Kidney epithelial cell (primary cell): ENCODE data around the gene CRYBA4. TPM values are rescaled to one million over a fixed set of nuclear protein-coding genes. Genes with fewer than 3 reads are reported as not detected.

Experiments
- DNase-seq: peaks from one replicate; pipeline ENCODE4 v3.0.0-alpha.2; 2010; ENCODE audit warnings: low read depth
- H3K27me3 ChIP-seq: 2 replicates; pipeline ENCODE4 v1.6.0; 2011; ENCODE audit warnings: low read length; ENCODE audit not compliant: control insufficient read depth, insufficient read depth
- H3K36me3 ChIP-seq: 2 replicates; pipeline ENCODE4 v1.5.1; 2011; ENCODE audit warnings: low read length; ENCODE audit not compliant: control insufficient read depth, insufficient read depth
- H3K4me3 ChIP-seq: 2 replicates; pipeline ENCODE4 v1.5.1; 2011; ENCODE audit warnings: low read depth, mild to moderate bottlenecking, control low read depth, low read length
- total RNA-seq: library from RNA; depleted of rRNA; stranded (reverse); fragments of >200 nt; gene quantifications from 2 replicates; pipeline ENCODE4 v1.2.3, GENCODE V29; 2015
- TF ChIP-seq, protein P1 (sequence below): IDR thresholded peaks from 2 replicates; pipeline ENCODE4 v1.5.1; 2011; ENCODE audit warnings: mild to moderate bottlenecking, moderate library complexity, low read length, control low read depth, inconsistent platforms; ENCODE audit not compliant: insufficient read depth, poor library complexity, severe bottlenecking

CRYBA4 gene
- total RNA-seq, 1 donor from 2014 or later: not detected

DNA sequence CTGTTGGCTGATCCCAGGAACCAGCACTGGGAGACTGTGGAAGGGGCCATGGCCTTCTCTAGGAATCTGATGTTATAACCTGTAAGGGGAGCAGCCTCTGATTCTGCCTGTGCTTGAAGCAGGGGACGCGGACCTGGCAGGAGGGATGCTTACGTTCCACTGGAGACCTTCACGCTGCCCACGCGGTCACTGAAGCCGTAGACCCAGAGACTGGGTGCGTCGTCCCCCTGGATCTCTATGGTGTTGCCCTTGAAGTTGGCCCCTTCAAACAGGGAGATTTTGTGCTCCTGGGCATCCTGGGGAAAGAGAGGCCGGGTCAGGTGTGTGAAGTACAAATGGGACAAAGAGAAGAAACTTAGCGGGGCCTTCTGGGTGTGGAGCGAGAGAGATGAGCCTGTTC lies 20.0 kb upstream of the CRYBA4 start:
- Histone ChIP-seq H3K36me3 (no peaks in the 10 kb centered on the region), H3K4me3 (no peak overlapping the region), H3K27me3 (peaks cover 7% of the 10 kb centered on the region)
- no peak for DNase-seq
- TF ChIP-seq, protein P1, sequence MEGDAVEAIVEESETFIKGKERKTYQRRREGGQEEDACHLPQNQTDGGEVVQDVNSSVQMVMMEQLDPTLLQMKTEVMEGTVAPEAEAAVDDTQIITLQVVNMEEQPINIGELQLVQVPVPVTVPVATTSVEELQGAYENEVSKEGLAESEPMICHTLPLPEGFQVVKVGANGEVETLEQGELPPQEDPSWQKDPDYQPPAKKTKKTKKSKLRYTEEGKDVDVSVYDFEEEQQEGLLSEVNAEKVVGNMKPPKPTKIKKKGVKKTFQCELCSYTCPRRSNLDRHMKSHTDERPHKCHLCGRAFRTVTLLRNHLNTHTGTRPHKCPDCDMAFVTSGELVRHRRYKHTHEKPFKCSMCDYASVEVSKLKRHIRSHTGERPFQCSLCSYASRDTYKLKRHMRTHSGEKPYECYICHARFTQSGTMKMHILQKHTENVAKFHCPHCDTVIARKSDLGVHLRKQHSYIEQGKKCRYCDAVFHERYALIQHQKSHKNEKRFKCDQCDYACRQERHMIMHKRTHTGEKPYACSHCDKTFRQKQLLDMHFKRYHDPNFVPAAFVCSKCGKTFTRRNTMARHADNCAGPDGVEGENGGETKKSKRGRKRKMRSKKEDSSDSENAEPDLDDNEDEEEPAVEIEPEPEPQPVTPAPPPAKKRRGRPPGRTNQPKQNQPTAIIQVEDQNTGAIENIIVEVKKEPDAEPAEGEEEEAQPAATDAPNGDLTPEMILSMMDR: no peak

DNA sequence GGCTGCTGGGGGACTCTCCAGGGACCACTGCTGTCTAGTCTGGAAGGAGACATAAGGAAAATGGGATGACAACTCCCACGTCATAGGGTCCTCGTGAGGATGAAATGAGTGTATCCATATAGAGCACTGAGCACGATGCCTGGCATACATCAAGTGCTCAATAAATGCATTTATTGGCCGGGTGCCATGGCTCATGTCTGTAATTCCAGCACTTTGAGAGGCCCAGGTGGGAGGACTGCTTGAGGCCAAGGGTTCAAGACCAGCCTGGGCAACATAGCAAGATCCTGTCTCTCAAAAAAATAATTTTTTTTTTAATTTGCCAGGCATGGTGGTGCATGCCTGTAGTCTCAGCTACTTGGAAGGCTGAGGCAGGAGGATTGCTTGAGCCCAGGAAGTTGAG lies 19.6 kb upstream of the CRYBA4 start:
- no peaks in the 10 kb centered on the region for H3K36me3 ChIP-seq
- TF ChIP-seq, protein P1: no peak
- no peak for DNase-seq
- H3K27me3 ChIP-seq: peaks cover 3% of the 10 kb centered on the region
- H3K4me3 ChIP-seq: no peak overlapping the region

DNA sequence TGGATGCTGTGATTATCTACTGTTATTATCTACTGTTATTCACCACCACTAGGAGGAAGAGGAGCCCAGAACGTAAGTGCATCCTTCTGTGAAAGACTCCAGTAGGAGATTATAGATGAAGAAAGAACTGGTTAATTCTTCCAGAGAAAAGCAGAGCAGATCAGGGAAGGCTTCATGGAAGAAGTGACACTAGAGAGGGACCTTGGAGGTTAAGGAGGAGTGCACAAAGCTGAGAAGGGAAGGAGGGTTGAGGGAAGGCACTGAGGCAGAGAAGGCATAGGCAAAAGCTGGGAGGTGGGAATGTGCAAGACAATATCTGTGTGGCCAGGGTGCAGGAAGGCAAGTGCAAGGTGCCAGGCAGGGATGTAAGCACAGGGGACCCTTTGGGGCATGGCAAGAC lies 17.4 kb upstream of the CRYBA4 start:
- TF ChIP-seq, protein P1: no peak
- Histone ChIP-seq H3K27me3 (peaks cover 5% of the 10 kb centered on the region), H3K4me3 (no peak overlapping the region), H3K36me3 (no peaks in the 10 kb centered on the region)
- no peak for DNase-seq

DNA sequence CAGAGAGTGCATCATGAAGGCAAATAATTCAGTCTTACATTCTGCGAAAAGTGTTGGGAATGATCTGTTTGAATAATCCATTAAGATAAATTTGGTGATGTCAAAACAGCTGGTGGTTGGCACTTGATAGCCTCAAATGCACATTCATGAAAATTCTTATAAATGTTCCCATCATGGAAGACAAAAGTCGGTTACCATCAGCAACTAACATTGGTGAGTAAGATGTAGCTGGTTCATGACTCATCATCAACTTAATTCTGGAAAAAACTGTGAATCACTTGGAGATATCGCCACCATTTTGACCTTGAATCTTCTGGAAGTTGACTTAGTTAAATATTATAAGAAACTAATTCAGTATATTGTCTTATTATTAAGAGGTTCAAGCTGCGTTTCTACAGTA lies 15.2 kb upstream of the CRYBA4 start:
- TF ChIP-seq, protein P1: no peak
- Histone ChIP-seq H3K4me3 (no peak overlapping the region), H3K36me3 (no peaks in the 10 kb centered on the region), H3K27me3 (peaks cover 5% of the 10 kb centered on the region)
- DNase-seq: no peak

DNA sequence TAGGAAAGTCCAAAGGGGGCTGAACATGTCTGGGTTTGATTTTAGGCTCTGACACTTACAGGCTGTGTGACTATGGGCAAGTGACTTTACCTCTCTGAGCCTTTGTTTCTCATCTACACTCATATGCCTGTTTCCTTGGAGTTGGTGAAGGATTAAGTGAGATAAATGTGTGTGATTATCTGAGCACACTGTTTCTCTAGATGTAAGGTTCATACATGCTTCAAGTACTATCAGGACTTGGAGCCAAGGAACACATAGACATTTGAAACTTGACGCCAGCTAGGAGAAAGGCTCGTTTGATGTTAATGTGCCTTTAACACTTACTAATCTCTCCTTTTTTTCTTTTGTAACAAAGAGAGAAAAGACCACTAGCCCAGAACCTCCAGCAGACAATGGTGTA lies 13.6 kb upstream of the CRYBA4 start:
- TF ChIP-seq, protein P1: no peak
- Histone ChIP-seq H3K27me3 (peaks cover 19% of the 10 kb centered on the region), H3K36me3 (no peaks in the 10 kb centered on the region), H3K4me3 (no peak overlapping the region)
- DNase-seq: no peak

DNA sequence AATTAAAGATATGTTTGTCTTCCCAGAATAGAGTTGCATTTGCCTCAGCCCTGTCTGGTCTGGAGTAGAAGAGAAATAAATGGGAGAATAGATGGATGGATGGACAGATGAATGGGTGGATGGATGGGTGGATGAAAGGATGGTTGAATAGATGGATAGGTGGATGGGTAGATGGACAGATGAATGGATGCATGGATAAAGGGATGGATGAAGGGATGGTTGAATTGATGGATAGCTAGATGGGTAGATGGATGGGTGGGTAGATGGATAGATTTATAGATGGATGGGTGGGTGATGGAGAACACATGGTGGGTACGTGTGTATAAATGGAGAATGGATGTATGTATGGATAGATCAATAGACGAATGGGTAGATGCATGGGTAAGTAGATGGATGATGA lies 12.5 kb upstream of the CRYBA4 start:
- Histone ChIP-seq H3K27me3 (peaks cover 26% of the 10 kb centered on the region), H3K36me3 (no peaks in the 10 kb centered on the region), H3K4me3 (no peak overlapping the region)
- TF ChIP-seq, protein P1: no peak
- no peak for DNase-seq
